NB4 (cell line): ENCODE results near the gene TNS1.

ENCODE experiments used
- POLR2A ChIP-seq: IDR thresholded peaks from 2 replicates; pipeline ENCODE4 v1.6.1; 2011; ENCODE audit warnings: mild to moderate bottlenecking; ENCODE audit not compliant: insufficient read length; ENCODE audit errors: extremely low read depth
- TF ChIP-seq, protein P1 (sequence below): IDR thresholded peaks from one replicate; pipeline ENCODE4 v1.5.1; 2012; ENCODE audit warnings: low read depth, low read length
- TF ChIP-seq, protein P2 (sequence below): IDR thresholded peaks from 2 replicates; pipeline ENCODE4 v1.6.1; 2011; ENCODE audit warnings: low read depth, low read length

DNA sequence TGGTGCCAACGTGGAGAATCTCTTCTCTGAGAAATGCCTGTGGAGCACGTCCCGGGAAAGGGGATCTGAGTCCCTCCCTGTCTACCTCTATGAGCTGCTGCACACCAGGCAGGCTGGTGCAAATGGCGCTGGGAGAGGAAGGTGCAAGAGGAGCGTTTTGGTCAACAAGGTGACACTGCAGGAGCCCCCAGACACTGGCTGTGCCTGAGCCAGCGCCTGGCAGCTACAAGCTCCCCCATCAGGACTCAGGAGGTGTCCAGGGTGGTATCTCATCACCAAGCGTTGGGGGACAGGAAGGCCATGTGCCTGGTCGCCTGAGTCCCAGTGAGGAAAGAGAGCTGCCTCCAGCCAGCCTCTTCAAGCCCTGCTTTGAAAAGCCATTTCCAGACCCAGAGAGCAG is 173.4 kb downstream of the TNS1 start:
- no peak for TF ChIP-seq POLR2A
- TF ChIP-seq, protein P1, sequence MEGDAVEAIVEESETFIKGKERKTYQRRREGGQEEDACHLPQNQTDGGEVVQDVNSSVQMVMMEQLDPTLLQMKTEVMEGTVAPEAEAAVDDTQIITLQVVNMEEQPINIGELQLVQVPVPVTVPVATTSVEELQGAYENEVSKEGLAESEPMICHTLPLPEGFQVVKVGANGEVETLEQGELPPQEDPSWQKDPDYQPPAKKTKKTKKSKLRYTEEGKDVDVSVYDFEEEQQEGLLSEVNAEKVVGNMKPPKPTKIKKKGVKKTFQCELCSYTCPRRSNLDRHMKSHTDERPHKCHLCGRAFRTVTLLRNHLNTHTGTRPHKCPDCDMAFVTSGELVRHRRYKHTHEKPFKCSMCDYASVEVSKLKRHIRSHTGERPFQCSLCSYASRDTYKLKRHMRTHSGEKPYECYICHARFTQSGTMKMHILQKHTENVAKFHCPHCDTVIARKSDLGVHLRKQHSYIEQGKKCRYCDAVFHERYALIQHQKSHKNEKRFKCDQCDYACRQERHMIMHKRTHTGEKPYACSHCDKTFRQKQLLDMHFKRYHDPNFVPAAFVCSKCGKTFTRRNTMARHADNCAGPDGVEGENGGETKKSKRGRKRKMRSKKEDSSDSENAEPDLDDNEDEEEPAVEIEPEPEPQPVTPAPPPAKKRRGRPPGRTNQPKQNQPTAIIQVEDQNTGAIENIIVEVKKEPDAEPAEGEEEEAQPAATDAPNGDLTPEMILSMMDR = no peak
- TF ChIP-seq, protein P2, sequence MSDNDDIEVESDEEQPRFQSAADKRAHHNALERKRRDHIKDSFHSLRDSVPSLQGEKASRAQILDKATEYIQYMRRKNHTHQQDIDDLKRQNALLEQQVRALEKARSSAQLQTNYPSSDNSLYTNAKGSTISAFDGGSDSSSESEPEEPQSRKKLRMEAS = no peak
